ENCODE measurements around the gene MRPL16.
"Not testable (repeated sequence)": the region's sequence is repeated elsewhere in the genome, so short reads cannot be mapped to it uniquely, and the experiment has no call there.

GRCh38 chr11:59848439-59848838 is 37.9 kb upstream of the MRPL16 start:
- TF ChIP-seq CTCF, POLR2A (IDR thresholded peaks at IDR 0.05): not testable (repeated sequence)

All from adrenal gland (tissue), 5 donors.